DOHH2 (cell line): ENCODE measurements around the gene OLR1.

ENCODE experiments used
- EZH2phosphoT487 ChIP-seq: fragments of 200-600 bp; sonication (generic); IDR thresholded peaks from 2 replicates; pipeline ENCODE4 v1.6.1; 2017; ENCODE audit warnings: borderline replicate concordance, mild to moderate bottlenecking, antibody characterized with exemption, low read length, moderate library complexity, mixed read lengths
- TF ChIP-seq, protein P1 (sequence below): fragments of 200-600 bp; sonication (generic); IDR thresholded peaks from one replicate; pipeline ENCODE4 v1.5.1; 2014; ENCODE audit warnings: antibody characterized with exemption, mild to moderate bottlenecking, low read depth, low read length; ENCODE audit not compliant: poor library complexity, severe bottlenecking

DNA sequence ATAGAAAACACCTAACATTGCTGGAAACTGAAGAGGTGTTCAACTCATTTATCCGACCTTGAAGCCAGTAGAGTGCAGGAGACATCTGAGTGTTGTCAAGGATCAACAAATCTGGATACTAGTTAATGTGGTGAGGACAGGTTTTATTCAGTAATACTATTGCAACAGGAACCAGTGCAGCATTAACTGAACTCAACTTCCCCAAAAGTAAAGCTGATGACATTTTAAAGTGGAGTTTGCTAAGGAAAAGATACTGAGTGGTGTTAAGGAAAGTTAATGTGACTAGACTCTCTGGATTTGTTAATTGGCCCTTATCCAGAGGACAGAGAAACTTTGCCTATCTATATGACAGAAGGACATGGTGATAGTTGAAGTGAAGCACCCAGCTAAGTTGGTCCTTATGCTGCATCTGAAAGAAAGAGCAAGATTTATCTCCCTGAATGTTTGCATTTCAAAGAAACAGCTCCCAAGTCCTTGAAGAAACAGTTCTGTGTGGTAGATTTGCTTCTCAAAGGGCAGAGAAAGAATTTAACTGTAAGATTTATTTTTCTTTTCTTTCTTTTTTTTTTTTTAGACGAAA is 40.7 kb downstream of the OLR1 start:
- TF ChIP-seq, protein P1, sequence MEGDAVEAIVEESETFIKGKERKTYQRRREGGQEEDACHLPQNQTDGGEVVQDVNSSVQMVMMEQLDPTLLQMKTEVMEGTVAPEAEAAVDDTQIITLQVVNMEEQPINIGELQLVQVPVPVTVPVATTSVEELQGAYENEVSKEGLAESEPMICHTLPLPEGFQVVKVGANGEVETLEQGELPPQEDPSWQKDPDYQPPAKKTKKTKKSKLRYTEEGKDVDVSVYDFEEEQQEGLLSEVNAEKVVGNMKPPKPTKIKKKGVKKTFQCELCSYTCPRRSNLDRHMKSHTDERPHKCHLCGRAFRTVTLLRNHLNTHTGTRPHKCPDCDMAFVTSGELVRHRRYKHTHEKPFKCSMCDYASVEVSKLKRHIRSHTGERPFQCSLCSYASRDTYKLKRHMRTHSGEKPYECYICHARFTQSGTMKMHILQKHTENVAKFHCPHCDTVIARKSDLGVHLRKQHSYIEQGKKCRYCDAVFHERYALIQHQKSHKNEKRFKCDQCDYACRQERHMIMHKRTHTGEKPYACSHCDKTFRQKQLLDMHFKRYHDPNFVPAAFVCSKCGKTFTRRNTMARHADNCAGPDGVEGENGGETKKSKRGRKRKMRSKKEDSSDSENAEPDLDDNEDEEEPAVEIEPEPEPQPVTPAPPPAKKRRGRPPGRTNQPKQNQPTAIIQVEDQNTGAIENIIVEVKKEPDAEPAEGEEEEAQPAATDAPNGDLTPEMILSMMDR, result no peak
- TF ChIP-seq EZH2phosphoT487, result no peak
